ENCODE measurements around the gene LYPD1.

- TF ChIP-seq CTCF (IDR thresholded peaks at IDR 0.05) (no peak), POLR2A (IDR thresholded peaks at IDR 0.05) (no peak)
Measured at GRCh38 chr2:132678483-132678882, 8.5 kb upstream of the LYPD1 start.
